ENCODE measurements around the gene DAPK1.

The DAPK1 gene

GRCh38 chr9:87751423-87751822, 253.8 kb downstream of the DAPK1 start:
- WGBS: 94% methylated on average over 3 of the region's 3 CpGs
- no peak overlapping the region for H3K4me3 ChIP-seq (ENCODE audit: low read length)

GRCh38 chr9:87751868-87752267, 254.2 kb downstream of the DAPK1 start:
- no peaks in the 10 kb centered on the region for H3K36me3 ChIP-seq (ENCODE audit: insufficient read depth, low read length)
- WGBS: 91% methylated on average over 4 of the region's 4 CpGs
- peaks cover 8% of the 10 kb centered on the region; the same call in 1 of the 2 replicates for H3K4me1 ChIP-seq (ENCODE audit: insufficient read depth, low read length)
- no peak overlapping the region for H3K4me3 ChIP-seq (ENCODE audit: low read length)
- no peak overlapping the region for H3K27ac ChIP-seq (ENCODE audit: low read depth, low read length)
- H3K27me3 ChIP-seq (ENCODE audit: insufficient read depth, low read length): no peaks in the 10 kb centered on the region
- H3K9ac ChIP-seq (ENCODE audit: low read depth, low read length): no peak overlapping the region
- peaks cover 5% of the 10 kb centered on the region; the same call in 1 of the 2 replicates for H3K9me3 ChIP-seq (ENCODE audit: insufficient read depth, low read depth, low read length)

More at GRCh38 chr9:87751423-87751822, 253.8 kb downstream of the DAPK1 start:
- H3K36me3 ChIP-seq (ENCODE audit: insufficient read depth, low read length): no peaks in the 10 kb centered on the region
- H3K9me3 ChIP-seq (ENCODE audit: insufficient read depth, low read depth, low read length): peaks cover 5% of the 10 kb centered on the region; the same call in 1 of the 2 replicates
- no peak overlapping the region for H3K27ac ChIP-seq (ENCODE audit: low read depth, low read length)
- H3K4me1 ChIP-seq (ENCODE audit: insufficient read depth, low read length): peaks cover 8% of the 10 kb centered on the region; the same call in 1 of the 2 replicates
- H3K9ac ChIP-seq (ENCODE audit: low read depth, low read length): no peak overlapping the region
- no peaks in the 10 kb centered on the region for H3K27me3 ChIP-seq (ENCODE audit: insufficient read depth, low read length)

GRCh38 chr9:87753313-87753712, 255.6 kb downstream of the DAPK1 start:
- no peaks in the 10 kb centered on the region; the same call in 1 of the 2 replicates for H3K4me1 ChIP-seq (ENCODE audit: insufficient read depth, low read length)
- peaks cover 5% of the 10 kb centered on the region; the same call in 1 of the 2 replicates for H3K9me3 ChIP-seq (ENCODE audit: insufficient read depth, low read depth, low read length)
- 63% methylated on average over 2 of the region's 2 CpGs for WGBS
- H3K27me3 ChIP-seq (ENCODE audit: insufficient read depth, low read length): no peaks in the 10 kb centered on the region
- H3K4me3 ChIP-seq (ENCODE audit: low read length): no peak overlapping the region
- no peaks in the 10 kb centered on the region for H3K36me3 ChIP-seq (ENCODE audit: insufficient read depth, low read length)
- H3K27ac ChIP-seq (ENCODE audit: low read depth, low read length): no peak overlapping the region
- H3K9ac ChIP-seq (ENCODE audit: low read depth, low read length): no peak overlapping the region
